Measurements from ENCODE around the gene LRRN1. TPM values are rescaled to one million over a fixed set of nuclear protein-coding genes. Genes with fewer than 3 reads are reported as not detected.
"Not testable (repeated sequence)": the region's sequence is repeated elsewhere in the genome, so short reads cannot be mapped to it uniquely, and the experiment has no call there.

LRRN1 gene
- polyA plus RNA-seq, 1 donor: 54.2 TPM

- DNase-seq: no peak
These were observed 13.8 kb downstream of the LRRN1 start for GRCh38 chr3:3813013-3813412.

DNA sequence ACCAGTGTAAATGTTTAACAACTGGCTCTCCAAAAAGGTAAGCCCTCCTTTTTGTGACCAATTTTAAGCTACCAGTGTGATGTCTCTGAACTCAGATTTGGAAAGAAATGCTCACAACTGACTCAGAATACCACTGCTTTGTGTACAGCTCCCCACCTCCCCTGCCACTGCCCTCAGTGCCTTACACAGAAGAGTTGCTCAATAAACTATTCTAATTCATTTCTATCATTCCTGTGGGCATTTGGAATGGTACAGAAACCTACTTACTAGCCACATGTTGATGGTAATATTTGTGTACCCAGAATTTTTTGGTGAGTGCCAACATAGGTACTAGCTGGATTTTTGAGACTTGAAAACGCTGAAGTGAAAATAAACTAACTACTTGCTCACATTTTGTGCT, 16.0 kb downstream of the LRRN1 start:
- no peak for DNase-seq

- DNase-seq: no peak
These were observed 16.8 kb downstream of the LRRN1 start for GRCh38 chr3:3816034-3816433.

DNA sequence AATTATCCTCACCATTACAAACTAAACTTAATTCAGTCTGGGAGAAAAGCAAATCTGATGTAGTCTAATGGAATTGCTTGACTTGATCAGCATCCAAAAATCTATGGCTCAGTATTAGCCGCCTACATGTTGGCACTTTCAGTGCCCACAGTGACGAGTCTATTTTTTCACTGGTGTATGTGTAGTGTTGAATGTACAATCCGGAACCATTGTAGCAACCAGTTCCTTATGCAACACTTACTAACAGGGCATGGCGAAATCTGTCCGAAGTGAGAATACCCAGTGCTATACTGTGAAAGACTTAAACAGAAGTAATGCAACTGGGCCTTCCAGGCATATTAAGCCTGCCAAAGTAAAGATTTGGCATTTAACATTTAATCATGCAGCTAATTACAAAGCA, 18.6 kb downstream of the LRRN1 start:
- DNase-seq: no peak

DNA sequence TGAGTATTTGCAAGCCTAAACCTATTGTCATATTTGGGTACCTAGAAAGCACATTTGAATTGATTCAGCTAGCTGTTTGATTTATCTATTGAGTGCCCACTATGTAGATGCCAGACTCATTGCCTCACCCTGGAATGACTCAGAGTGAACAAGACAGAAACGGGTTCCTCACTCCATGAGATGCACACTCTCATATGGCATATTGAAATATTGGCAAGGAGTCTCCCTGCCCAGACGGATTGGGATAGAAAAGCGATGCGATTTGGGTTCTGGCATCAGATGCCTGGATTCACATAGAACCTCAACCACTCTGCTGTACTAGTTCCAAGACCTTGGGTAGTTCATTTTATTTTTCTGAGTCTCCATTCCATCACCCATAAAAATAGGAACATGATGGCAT, 22.5 kb downstream of the LRRN1 start:
- no peak for DNase-seq

- no peak for DNase-seq
These were observed 25.8 kb downstream of the LRRN1 start for GRCh38 chr3:3825035-3825434.

GRCh38 chr3:3826521-3826920, 27.3 kb downstream of the LRRN1 start:
- no peak for DNase-seq

DNA sequence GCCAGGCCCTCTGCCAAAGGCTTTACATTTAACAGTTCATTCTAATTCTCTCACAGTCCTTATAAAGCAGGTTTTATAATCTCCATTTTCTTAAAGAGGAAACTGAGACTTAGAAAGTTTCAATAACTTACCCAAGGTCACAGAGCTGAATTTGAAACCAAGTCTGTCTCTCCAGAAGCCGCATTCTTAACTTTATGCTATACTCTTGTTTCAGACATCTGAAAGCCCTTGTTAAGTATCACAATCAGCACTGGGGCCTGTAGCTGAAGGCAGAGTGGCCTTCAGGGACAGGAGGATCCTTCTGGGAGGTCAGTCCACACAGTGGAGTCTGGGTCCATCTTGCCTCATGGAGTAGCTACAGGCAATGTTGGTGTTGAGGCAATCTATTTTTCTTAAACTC, 27.9 kb downstream of the LRRN1 start:
- no peak for DNase-seq

DNA sequence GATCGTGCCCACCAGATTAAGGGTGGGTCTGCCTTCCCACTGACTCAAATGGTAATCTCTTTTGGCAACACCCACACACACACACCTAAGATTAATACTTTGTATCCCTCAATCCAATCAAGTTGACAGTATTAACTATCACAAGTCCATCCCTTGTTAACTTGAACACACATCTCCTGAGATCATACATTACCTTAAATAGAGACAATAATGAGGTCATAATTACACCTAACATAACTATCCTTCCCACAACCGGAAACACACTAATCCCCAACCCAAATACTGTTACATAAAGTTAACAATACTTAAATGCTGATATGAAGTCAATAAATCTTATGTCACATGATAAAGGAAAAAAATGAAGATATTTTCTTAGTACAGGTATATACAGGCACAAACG, 29.2 kb downstream of the LRRN1 start:
- DNase-seq: not testable (repeated sequence)

GRCh38 chr3:3836845-3837244, 37.6 kb downstream of the LRRN1 start:
- no peak for DNase-seq

- no peak for DNase-seq
These were observed 43.1 kb downstream of the LRRN1 start for GRCh38 chr3:3842356-3842755.

DNA sequence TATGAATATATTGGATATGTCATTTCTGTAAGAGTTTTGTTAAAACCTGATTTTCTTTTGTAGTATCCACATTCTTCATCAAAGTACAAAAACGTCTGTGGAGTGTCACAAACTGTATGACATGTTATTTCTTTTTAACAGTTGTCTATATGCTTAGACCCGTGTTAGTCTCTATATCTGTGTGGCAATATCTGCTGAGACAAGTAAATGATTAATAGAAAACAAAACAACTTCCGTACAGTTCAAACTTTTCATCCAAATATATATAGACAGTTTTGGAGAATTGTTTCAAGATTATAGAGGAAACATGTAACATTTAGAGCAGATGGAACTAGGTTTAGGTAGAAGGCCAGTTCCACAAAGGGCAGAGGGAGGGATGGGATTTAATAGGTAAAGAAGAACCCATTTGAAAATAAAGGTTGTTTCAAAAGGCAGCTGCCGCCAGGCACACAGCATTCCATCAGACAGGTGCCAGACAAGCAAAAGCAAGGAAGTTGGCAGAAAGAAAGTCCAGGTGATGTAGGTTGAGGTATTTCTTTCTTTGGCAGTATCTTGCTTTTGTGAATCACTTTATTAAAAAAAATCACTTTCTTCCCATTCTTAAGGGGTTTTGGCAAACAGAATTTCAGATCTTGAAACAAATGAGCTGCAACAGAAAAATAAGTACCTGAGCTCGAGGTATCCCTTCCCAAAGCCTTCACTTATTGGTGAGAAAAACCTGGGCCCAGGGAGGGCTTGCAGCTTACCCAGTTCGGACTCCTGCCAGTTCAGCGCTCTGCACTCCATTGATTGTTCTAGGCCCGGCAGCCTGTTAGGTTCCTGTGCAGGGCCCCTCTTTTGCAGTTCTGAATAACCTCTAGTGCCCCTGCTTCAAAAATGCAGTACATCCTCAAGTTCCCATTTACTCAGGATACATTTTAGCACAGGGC, 49.0 kb downstream of the LRRN1 start:
- DNase-seq: no peak

DNA sequence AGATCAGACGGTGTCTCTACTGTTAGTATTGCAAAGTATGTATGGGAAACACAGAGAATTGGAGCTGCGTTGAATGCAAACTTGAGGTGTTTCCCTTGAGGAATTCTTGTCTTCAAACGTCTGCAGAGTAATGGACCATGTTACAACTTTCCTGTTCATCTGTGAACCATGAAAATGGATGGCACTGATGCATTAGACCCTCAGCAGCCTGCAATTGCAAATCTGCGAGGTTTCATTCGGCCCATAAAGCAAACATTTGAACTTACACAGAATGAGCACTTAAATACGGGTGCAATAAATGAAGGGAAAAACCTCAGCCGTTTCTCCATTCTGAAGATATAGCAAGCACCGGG, 49.7 kb downstream of the LRRN1 start:
- no peak for DNase-seq

- no peak for DNase-seq
These were observed 52.5 kb downstream of the LRRN1 start for GRCh38 chr3:3851621-3852323.

DNA sequence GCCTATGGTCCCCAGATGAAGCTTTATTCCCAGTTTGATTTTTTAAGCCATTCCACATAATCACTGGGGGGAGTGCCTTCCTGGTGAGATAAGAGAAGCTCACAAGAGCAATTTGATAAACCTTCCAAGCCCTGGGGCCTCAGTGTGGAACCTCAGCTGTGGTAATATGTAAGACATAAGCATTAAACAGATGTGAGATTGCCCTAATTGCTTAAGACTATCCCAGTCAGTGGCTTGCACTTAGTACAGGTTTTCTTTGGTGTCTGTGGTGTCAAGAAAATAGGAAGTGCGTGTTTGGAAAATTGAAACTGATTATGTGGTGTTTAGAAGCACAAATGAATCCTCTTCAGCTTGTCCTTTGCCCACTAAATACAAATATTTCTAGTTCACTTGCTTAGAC, 54.3 kb downstream of the LRRN1 start:
- no peak for DNase-seq

GRCh38 chr3:3855056-3855455, 55.8 kb downstream of the LRRN1 start:
- DNase-seq: no peak

DNA sequence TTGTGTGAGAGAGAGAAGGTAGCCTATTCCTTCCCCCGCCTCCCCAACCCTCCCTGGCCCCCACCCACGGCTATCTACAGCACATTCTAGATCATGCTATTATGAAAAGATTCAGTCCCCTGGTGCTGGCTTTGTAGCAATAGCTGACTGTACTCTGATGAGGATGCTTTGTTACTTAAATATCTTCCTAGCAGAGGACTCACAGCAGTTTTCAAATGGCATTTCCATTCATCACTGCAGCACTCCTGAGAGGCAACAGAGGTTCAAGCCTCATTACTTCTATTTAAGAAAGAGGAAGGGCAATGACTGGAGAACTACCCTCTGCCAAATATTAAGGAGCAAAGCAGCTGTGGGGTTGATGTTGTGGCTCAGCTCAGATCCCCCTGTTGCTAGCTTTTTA, 61.0 kb downstream of the LRRN1 start:
- DNase-seq: no peak

GRCh38 chr3:3862534-3862933, 63.3 kb downstream of the LRRN1 start:
- no peak for DNase-seq

GRCh38 chr3:3875491-3875890, 76.3 kb downstream of the LRRN1 start:
- DNase-seq: no peak

GRCh38 chr3:3881050-3881449, 81.8 kb downstream of the LRRN1 start:
- no peak for DNase-seq

DNA sequence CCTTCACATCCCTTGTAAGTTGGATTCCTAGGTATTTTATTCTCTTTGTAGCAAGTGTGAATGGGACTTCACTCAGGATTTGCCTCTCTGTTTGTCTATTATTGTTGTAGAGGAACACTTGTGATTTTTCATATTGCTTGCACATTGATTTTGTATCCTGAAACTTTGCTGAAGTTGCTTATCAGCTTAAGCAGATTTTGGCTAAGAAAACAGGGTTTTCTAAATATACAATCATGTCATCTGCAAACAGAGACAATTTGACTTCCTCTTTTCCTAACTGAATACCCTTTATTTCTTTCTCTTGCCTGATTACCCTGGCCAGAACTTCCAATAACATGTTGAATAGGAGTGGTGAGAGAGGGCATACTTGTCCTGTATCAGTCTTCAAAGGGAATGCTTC, 88.1 kb downstream of the LRRN1 start:
- not testable (repeated sequence) for DNase-seq

DNA sequence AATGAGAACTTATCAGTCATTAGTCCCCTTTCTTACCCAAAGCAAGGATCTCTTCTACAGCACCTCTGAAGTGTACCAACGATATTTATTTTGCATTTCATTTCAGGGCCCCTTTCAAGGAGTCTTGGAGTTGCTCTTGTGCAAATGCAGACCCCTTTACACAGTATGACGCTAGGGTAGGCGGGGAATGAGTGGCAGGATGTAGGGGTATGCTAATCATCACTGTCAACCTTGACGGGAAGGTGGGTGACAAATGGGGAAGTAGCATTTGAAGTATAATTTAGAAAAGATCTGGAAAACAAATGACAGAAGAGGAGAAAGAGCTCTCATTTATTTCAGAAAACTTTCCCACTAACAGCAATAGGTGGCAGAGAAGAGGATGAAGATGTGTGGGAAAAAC, 94.4 kb downstream of the LRRN1 start:
- DNase-seq: no peak
